ENCODE results near the gene SPATA31C1. TPM values are rescaled to one million over a fixed set of nuclear protein-coding genes. Genes with fewer than 3 reads are reported as not detected.

SPATA31C1 gene
- total RNA-seq, 4 donors from 2014 or later, result not detected

- peaks cover 0 to 15% (median 0%) of the 10 kb centered on the region in 3 donors for H3K4me1 ChIP-seq
- H3K9me3 ChIP-seq, result peaks cover 0 to 4% (median 0%) of the 10 kb centered on the region in 3 donors
- H3K4me3 ChIP-seq, result no peak overlapping the region
- ATAC-seq, result no peak
- H3K36me3 ChIP-seq, result no peaks in the 10 kb centered on the region
- TF ChIP-seq POLR2AphosphoS5 (IDR thresholded peaks at IDR 0.05) (no peak), CTCF (IDR thresholded peaks at IDR 0.05) (no peak), POLR2A (IDR thresholded peaks at IDR 0.05) (no peak), EP300 (IDR thresholded peaks at IDR 0.05) (no peak)
- WGBS, 2 donors (ENCODE audit: low coverage in 1 of 2), result 50% methylated on average over 2 of the region's 5 CpGs; no CpG with 5 or more reads in 1 of the 2 donors
- no peaks in the 10 kb centered on the region for H3K27me3 ChIP-seq
- H3K27ac ChIP-seq, result no peak overlapping the region
Observed at GRCh38 chr9:87875831-87876545, 41.8 kb upstream of the SPATA31C1 start.

- H3K36me3 ChIP-seq, result no peaks in the 10 kb centered on the region
- 100% methylated on average over 1 of the region's 5 CpGs; no CpG with 5 or more reads in 1 of the 2 donors for WGBS, 2 donors (ENCODE audit: low coverage in 1 of 2)
- H3K27me3 ChIP-seq, result no peaks in the 10 kb centered on the region
- H3K9me3 ChIP-seq, result peaks cover 0 to 4% (median 0%) of the 10 kb centered on the region in 3 donors
- no peak for ATAC-seq
- no peak for TF ChIP-seq CTCF (IDR thresholded peaks at IDR 0.05)
- TF ChIP-seq POLR2AphosphoS5 (IDR thresholded peaks at IDR 0.05), result no peak
- no peak for TF ChIP-seq POLR2A (IDR thresholded peaks at IDR 0.05)
- TF ChIP-seq EP300 (IDR thresholded peaks at IDR 0.05), result no peak
- H3K4me3 ChIP-seq, result no peak overlapping the region
- H3K27ac ChIP-seq, result no peak overlapping the region
- peaks cover 0 to 13% (median 0%) of the 10 kb centered on the region in 3 donors for H3K4me1 ChIP-seq
Observed at GRCh38 chr9:87876708-87877107, 41.1 kb upstream of the SPATA31C1 start.

GRCh38 chr9:87878989-87879511 lies 38.7 kb upstream of the SPATA31C1 start:
- no peaks in the 10 kb centered on the region for H3K36me3 ChIP-seq
- no peaks in the 10 kb centered on the region for H3K4me1 ChIP-seq
- no peak overlapping the region for H3K4me3 ChIP-seq
- H3K27me3 ChIP-seq, result no peaks in the 10 kb centered on the region
- 77 to 100% methylated on average over 1 of the region's 1 CpG for WGBS, 2 donors (ENCODE audit: low coverage in 1 of 2)
- no peak for ATAC-seq
- peaks cover 0 to 4% (median 0%) of the 10 kb centered on the region in 3 donors for H3K9me3 ChIP-seq
- TF ChIP-seq POLR2A (IDR thresholded peaks at IDR 0.05), result no peak
- TF ChIP-seq POLR2AphosphoS5 (IDR thresholded peaks at IDR 0.05), result no peak
- TF ChIP-seq EP300 (IDR thresholded peaks at IDR 0.05), result no peak
- TF ChIP-seq CTCF (IDR thresholded peaks at IDR 0.05), result no peak
- no peak overlapping the region for H3K27ac ChIP-seq

- no peaks in the 10 kb centered on the region for H3K27me3 ChIP-seq
- no peak overlapping the region for H3K27ac ChIP-seq
- no peak for ATAC-seq
- H3K9me3 ChIP-seq, result peaks cover 0 to 4% (median 0%) of the 10 kb centered on the region in 3 donors
- H3K4me3 ChIP-seq, result no peak overlapping the region
- WGBS, 2 donors (ENCODE audit: low coverage in 1 of 2), result 44 to 60% methylated on average over 3 to 8 of the region's 8 CpGs
- TF ChIP-seq POLR2A (IDR thresholded peaks at IDR 0.05) (no peak), CTCF (IDR thresholded peaks at IDR 0.05) (no peak), EP300 (IDR thresholded peaks at IDR 0.05) (no peak), POLR2AphosphoS5 (IDR thresholded peaks at IDR 0.05) (no peak)
- H3K36me3 ChIP-seq, result no peaks in the 10 kb centered on the region
- no peaks in the 10 kb centered on the region for H3K4me1 ChIP-seq
Observed at GRCh38 chr9:87880116-87880515, 37.6 kb upstream of the SPATA31C1 start.

GRCh38 chr9:87880683-87881082 lies 37.1 kb upstream of the SPATA31C1 start:
- ATAC-seq, result no peak
- 100% methylated on average over 1 of the region's 6 CpGs; no CpG with 5 or more reads in 1 of the 2 donors for WGBS, 2 donors (ENCODE audit: low coverage in 1 of 2)
- Histone ChIP-seq H3K9me3 (peaks cover 0 to 4% (median 0%) of the 10 kb centered on the region in 3 donors), H3K4me1 (no peaks in the 10 kb centered on the region), H3K36me3 (no peaks in the 10 kb centered on the region), H3K4me3 (no peak overlapping the region), H3K27ac (no peak overlapping the region), H3K27me3 (no peaks in the 10 kb centered on the region)
- TF ChIP-seq CTCF (IDR thresholded peaks at IDR 0.05), result no peak
- TF ChIP-seq POLR2A (IDR thresholded peaks at IDR 0.05), result no peak
- TF ChIP-seq EP300 (IDR thresholded peaks at IDR 0.05), result no peak
- no peak for TF ChIP-seq POLR2AphosphoS5 (IDR thresholded peaks at IDR 0.05)
